Measurements from ENCODE around the gene TBC1D22A.

TBC1D22A gene

GRCh38 chr22:47157486-47158270 is 395.2 kb downstream of the TBC1D22A start:
- H3K9ac ChIP-seq (ENCODE audit: low read length in 2 of 2) = no peak overlapping the region
- no peaks in the 10 kb centered on the region for H3K36me3 ChIP-seq (ENCODE audit: control insufficient read depth in 2 of 2, insufficient read depth in 2 of 2, low read length in 2 of 2)
- H3K27ac ChIP-seq (ENCODE audit: low read length) = no peak overlapping the region
- no peak overlapping the region for H3K4me3 ChIP-seq (ENCODE audit: low read length in 2 of 2)
- H3K9me3 ChIP-seq (ENCODE audit: control insufficient read depth in 2 of 2, low read length in 2 of 2) = peaks cover 0 to 2% of the 10 kb centered on the region in 2 donors
- H3K4me1 ChIP-seq (ENCODE audit: control insufficient read depth, insufficient read depth, low read length) = peaks cover 11% of the 10 kb centered on the region
- no peaks in the 10 kb centered on the region for H3K27me3 ChIP-seq (ENCODE audit: control insufficient read depth in 1 of 2, insufficient read depth in 2 of 2, low read length in 2 of 2)

- no peak overlapping the region for H3K4me3 ChIP-seq (ENCODE audit: low read length in 2 of 2)
- H3K4me1 ChIP-seq (ENCODE audit: control insufficient read depth, insufficient read depth, low read length) = peaks cover 11% of the 10 kb centered on the region
- H3K27ac ChIP-seq (ENCODE audit: low read length) = no peak overlapping the region
- H3K27me3 ChIP-seq (ENCODE audit: control insufficient read depth in 1 of 2, insufficient read depth in 2 of 2, low read length in 2 of 2) = no peaks in the 10 kb centered on the region
- H3K36me3 ChIP-seq (ENCODE audit: control insufficient read depth in 2 of 2, insufficient read depth in 2 of 2, low read length in 2 of 2) = peaks cover 0 to under 1% of the 10 kb centered on the region in 2 donors
- no peaks in the 10 kb centered on the region for H3K9me3 ChIP-seq (ENCODE audit: control insufficient read depth in 2 of 2, low read length in 2 of 2)
- H3K9ac ChIP-seq (ENCODE audit: low read length in 2 of 2) = no peak overlapping the region
Measured at GRCh38 chr22:47158457-47158856, 396.0 kb downstream of the TBC1D22A start.

- no peaks in the 10 kb centered on the region for H3K9me3 ChIP-seq (ENCODE audit: control insufficient read depth in 2 of 2, low read length in 2 of 2)
- peaks cover 0 to 2% of the 10 kb centered on the region in 2 donors for H3K36me3 ChIP-seq (ENCODE audit: control insufficient read depth in 2 of 2, insufficient read depth in 2 of 2, low read length in 2 of 2)
- no peak overlapping the region for H3K4me3 ChIP-seq (ENCODE audit: low read length in 2 of 2)
- no peak overlapping the region for H3K9ac ChIP-seq (ENCODE audit: low read length in 2 of 2)
- H3K27me3 ChIP-seq (ENCODE audit: control insufficient read depth in 1 of 2, insufficient read depth in 2 of 2, low read length in 2 of 2) = no peaks in the 10 kb centered on the region
- H3K27ac ChIP-seq (ENCODE audit: low read length) = no peak overlapping the region
- peaks cover 3% of the 10 kb centered on the region for H3K4me1 ChIP-seq (ENCODE audit: control insufficient read depth, insufficient read depth, low read length)
Measured at GRCh38 chr22:47159592-47159991, 397.1 kb downstream of the TBC1D22A start.

- Histone ChIP-seq H3K4me1 (ENCODE audit: control insufficient read depth, insufficient read depth, low read length) (no peaks in the 10 kb centered on the region), H3K9ac (ENCODE audit: low read length in 2 of 2) (no peak overlapping the region), H3K27ac (ENCODE audit: low read length) (no peak overlapping the region), H3K36me3 (ENCODE audit: control insufficient read depth in 2 of 2, insufficient read depth in 2 of 2, low read length in 2 of 2) (peaks cover 0 to 2% of the 10 kb centered on the region in 2 donors), H3K9me3 (ENCODE audit: control insufficient read depth in 2 of 2, low read length in 2 of 2) (no peaks in the 10 kb centered on the region), H3K27me3 (ENCODE audit: control insufficient read depth in 1 of 2, insufficient read depth in 2 of 2, low read length in 2 of 2) (no peaks in the 10 kb centered on the region), H3K4me3 (ENCODE audit: low read length in 2 of 2) (no peak overlapping the region)
Measured at GRCh38 chr22:47160141-47160541, 397.7 kb downstream of the TBC1D22A start.

GRCh38 chr22:47160781-47161520 is 398.5 kb downstream of the TBC1D22A start:
- H3K27ac ChIP-seq (ENCODE audit: low read length) = no peak overlapping the region
- peaks cover 0 to 2% of the 10 kb centered on the region in 2 donors for H3K36me3 ChIP-seq (ENCODE audit: control insufficient read depth in 2 of 2, insufficient read depth in 2 of 2, low read length in 2 of 2)
- no peak overlapping the region for H3K4me3 ChIP-seq (ENCODE audit: low read length in 2 of 2)
- H3K4me1 ChIP-seq (ENCODE audit: control insufficient read depth, insufficient read depth, low read length) = no peaks in the 10 kb centered on the region
- no peaks in the 10 kb centered on the region for H3K9me3 ChIP-seq (ENCODE audit: control insufficient read depth in 2 of 2, low read length in 2 of 2)
- H3K27me3 ChIP-seq (ENCODE audit: control insufficient read depth in 1 of 2, insufficient read depth in 2 of 2, low read length in 2 of 2) = no peaks in the 10 kb centered on the region
- H3K9ac ChIP-seq (ENCODE audit: low read length in 2 of 2) = no peak overlapping the region

GRCh38 chr22:47161631-47162030 is 399.2 kb downstream of the TBC1D22A start:
- H3K4me1 ChIP-seq (ENCODE audit: control insufficient read depth, insufficient read depth, low read length) = no peaks in the 10 kb centered on the region
- H3K36me3 ChIP-seq (ENCODE audit: control insufficient read depth in 2 of 2, insufficient read depth in 2 of 2, low read length in 2 of 2) = peaks cover 0 to 2% of the 10 kb centered on the region in 2 donors
- H3K9ac ChIP-seq (ENCODE audit: low read length in 2 of 2) = no peak overlapping the region
- no peaks in the 10 kb centered on the region for H3K9me3 ChIP-seq (ENCODE audit: control insufficient read depth in 2 of 2, low read length in 2 of 2)
- no peak overlapping the region for H3K4me3 ChIP-seq (ENCODE audit: low read length in 2 of 2)
- H3K27me3 ChIP-seq (ENCODE audit: control insufficient read depth in 1 of 2, insufficient read depth in 2 of 2, low read length in 2 of 2) = no peaks in the 10 kb centered on the region
- no peak overlapping the region for H3K27ac ChIP-seq (ENCODE audit: low read length)

- H3K36me3 ChIP-seq (ENCODE audit: control insufficient read depth in 2 of 2, insufficient read depth in 2 of 2, low read length in 2 of 2) = peaks cover 0 to 2% of the 10 kb centered on the region in 2 donors
- H3K4me3 ChIP-seq (ENCODE audit: low read length in 2 of 2) = no peak overlapping the region
- no peaks in the 10 kb centered on the region for H3K9me3 ChIP-seq (ENCODE audit: control insufficient read depth in 2 of 2, low read length in 2 of 2)
- H3K27me3 ChIP-seq (ENCODE audit: control insufficient read depth in 1 of 2, insufficient read depth in 2 of 2, low read length in 2 of 2) = no peaks in the 10 kb centered on the region
- H3K9ac ChIP-seq (ENCODE audit: low read length in 2 of 2) = no peak overlapping the region
- no peak overlapping the region for H3K27ac ChIP-seq (ENCODE audit: low read length)
- no peaks in the 10 kb centered on the region for H3K4me1 ChIP-seq (ENCODE audit: control insufficient read depth, insufficient read depth, low read length)
Measured at GRCh38 chr22:47162865-47163264, 400.4 kb downstream of the TBC1D22A start.

GRCh38 chr22:47163481-47163855 is 401.0 kb downstream of the TBC1D22A start:
- H3K4me3 ChIP-seq (ENCODE audit: low read length in 2 of 2) = no peak overlapping the region
- peaks cover 0 to 2% of the 10 kb centered on the region in 2 donors for H3K36me3 ChIP-seq (ENCODE audit: control insufficient read depth in 2 of 2, insufficient read depth in 2 of 2, low read length in 2 of 2)
- H3K4me1 ChIP-seq (ENCODE audit: control insufficient read depth, insufficient read depth, low read length) = no peaks in the 10 kb centered on the region
- no peak overlapping the region for H3K27ac ChIP-seq (ENCODE audit: low read length)
- H3K27me3 ChIP-seq (ENCODE audit: control insufficient read depth in 1 of 2, insufficient read depth in 2 of 2, low read length in 2 of 2) = no peaks in the 10 kb centered on the region
- no peak overlapping the region for H3K9ac ChIP-seq (ENCODE audit: low read length in 2 of 2)
- no peaks in the 10 kb centered on the region for H3K9me3 ChIP-seq (ENCODE audit: control insufficient read depth in 2 of 2, low read length in 2 of 2)

- H3K4me1 ChIP-seq (ENCODE audit: control insufficient read depth, insufficient read depth, low read length) = no peaks in the 10 kb centered on the region
- H3K9me3 ChIP-seq (ENCODE audit: control insufficient read depth in 2 of 2, low read length in 2 of 2) = no peaks in the 10 kb centered on the region
- peaks cover 0 to 4% of the 10 kb centered on the region in 2 donors for H3K36me3 ChIP-seq (ENCODE audit: control insufficient read depth in 2 of 2, insufficient read depth in 2 of 2, low read length in 2 of 2)
- no peak overlapping the region for H3K4me3 ChIP-seq (ENCODE audit: low read length in 2 of 2)
- no peak overlapping the region for H3K9ac ChIP-seq (ENCODE audit: low read length in 2 of 2)
- no peaks in the 10 kb centered on the region for H3K27me3 ChIP-seq (ENCODE audit: control insufficient read depth in 1 of 2, insufficient read depth in 2 of 2, low read length in 2 of 2)
- H3K27ac ChIP-seq (ENCODE audit: low read length) = no peak overlapping the region
Measured at GRCh38 chr22:47163856-47164513, 401.5 kb downstream of the TBC1D22A start.

- H3K27ac ChIP-seq (ENCODE audit: low read length) = no peak overlapping the region
- H3K9me3 ChIP-seq (ENCODE audit: control insufficient read depth in 2 of 2, low read length in 2 of 2) = no peaks in the 10 kb centered on the region
- peaks cover 0 to 4% of the 10 kb centered on the region in 2 donors for H3K36me3 ChIP-seq (ENCODE audit: control insufficient read depth in 2 of 2, insufficient read depth in 2 of 2, low read length in 2 of 2)
- no peak overlapping the region for H3K9ac ChIP-seq (ENCODE audit: low read length in 2 of 2)
- no peak overlapping the region for H3K4me3 ChIP-seq (ENCODE audit: low read length in 2 of 2)
- H3K27me3 ChIP-seq (ENCODE audit: control insufficient read depth in 1 of 2, insufficient read depth in 2 of 2, low read length in 2 of 2) = no peaks in the 10 kb centered on the region
- H3K4me1 ChIP-seq (ENCODE audit: control insufficient read depth, insufficient read depth, low read length) = no peaks in the 10 kb centered on the region
Measured at GRCh38 chr22:47164514-47165337, 402.3 kb downstream of the TBC1D22A start.
